ENCODE data around the gene PANK2. TPM values are rescaled to one million over a fixed set of nuclear protein-coding genes. Genes with fewer than 3 reads are reported as not detected.
"Not testable (repeated sequence)": the region's sequence is repeated elsewhere in the genome, so short reads cannot be mapped to it uniquely, and the experiment has no call there.

Gene PANK2
- total RNA-seq, 1 experiment from 2014 or later, result 39.1 TPM

DNA sequence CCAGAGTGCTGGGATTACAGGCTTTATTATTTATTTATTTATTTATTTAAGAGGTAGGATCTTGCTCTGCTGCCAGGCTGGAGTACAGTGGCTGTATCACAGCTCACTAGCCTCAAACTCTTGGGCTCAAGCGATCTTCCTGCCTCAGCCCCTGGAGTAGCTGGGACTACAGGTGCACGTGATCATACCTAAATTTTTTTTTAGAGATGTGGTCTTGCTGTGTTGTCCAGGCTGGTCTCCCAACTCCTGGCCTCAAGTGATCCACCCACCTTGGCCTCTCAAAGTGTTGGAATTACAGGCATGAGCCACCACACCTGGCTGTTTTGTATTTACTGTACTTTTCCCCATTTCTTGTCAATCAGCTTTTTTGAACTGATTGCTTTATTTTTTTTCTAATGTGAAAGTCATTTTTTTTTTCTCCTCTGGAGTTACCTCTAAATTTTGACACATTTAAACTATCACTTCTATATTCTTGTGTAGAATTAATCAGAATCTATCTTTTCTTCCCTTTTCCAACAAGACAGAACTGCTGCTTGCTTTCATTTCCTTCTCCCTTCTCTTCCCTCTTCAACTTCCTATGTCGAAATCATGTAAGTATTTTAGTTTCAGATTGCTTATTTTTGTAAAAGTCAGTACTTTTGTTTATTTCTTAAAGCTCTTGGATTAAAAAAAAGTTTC is 12.0 kb downstream of the PANK2 start:
- no peak for DNase-seq (ENCODE audit: low spot score)

DNA sequence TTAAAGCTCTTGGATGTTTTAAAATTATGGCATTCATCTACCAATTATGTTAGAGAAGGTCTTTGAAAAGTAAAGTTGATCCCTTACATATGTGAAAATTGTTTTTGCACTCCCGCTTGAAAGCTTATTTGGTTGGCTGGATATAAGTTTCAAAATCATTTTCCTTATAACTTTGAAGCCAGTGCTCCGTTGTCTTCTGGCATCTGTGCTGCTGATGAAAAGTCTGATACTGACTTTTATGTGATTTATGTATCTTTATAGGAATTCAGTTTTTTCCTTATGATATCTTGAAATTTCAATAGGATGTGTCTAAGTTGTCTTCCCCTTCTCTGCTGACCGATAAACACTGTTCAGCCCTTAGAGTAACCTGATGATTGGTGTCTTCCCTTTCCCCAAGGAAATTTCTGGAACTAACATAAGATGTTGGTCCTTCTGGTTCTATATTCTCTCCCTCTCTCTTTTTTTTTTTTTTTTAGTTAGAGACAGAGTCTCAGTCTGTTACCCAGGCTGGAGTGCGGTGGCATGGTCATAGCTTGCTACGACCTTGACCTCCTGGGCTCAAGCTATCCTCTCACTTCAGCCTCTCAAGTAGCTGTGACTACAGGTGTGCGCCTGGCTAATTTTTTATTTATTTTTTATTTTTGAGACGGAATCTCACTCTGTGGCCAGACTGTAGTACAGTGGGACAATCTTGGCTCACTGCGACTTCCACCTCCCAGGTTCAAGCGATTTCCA is 12.7 kb downstream of the PANK2 start:
- no peak for DNase-seq (ENCODE audit: low spot score)

DNA sequence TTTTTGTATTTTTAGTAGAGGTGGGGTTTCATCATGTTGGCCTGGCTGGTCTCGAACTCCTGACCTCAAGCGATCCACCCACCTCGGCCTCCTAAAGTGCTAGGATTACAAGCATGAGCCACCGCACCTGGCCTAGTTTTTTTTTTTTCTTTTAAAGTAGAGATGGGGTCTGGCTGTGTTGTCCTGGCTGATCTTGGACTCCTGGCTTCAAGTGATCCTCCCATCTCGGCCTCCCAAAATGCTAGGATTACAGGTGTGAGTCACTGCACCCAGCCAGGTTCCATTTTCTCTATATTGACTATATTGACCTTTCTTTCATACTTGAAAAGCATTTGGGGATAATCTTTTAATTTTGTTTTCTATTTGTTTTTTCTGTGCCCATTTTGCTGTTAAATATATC is 13.3 kb downstream of the PANK2 start:
- no peak for DNase-seq (ENCODE audit: low spot score)

DNA sequence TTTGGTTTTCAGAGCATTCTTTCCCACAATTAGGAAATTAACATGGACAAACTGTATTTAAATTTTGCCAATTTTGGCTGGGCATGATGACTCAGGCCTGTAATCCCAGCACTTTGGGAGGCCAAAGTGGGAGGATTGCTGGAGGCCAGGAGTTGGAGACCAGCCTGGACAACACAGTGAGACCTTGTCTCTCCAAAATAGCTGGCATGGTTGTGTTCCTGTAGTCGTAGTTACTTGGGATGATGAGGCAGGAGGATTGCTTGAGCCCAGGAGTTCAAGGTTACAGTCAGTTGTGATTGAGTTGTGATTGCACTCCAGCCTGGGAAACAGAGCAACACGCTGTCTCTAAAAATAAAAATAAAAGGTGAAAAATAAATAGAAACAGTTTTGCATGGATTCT is 15.0 kb downstream of the PANK2 start:
- no peak for DNase-seq (ENCODE audit: low spot score)

DNA sequence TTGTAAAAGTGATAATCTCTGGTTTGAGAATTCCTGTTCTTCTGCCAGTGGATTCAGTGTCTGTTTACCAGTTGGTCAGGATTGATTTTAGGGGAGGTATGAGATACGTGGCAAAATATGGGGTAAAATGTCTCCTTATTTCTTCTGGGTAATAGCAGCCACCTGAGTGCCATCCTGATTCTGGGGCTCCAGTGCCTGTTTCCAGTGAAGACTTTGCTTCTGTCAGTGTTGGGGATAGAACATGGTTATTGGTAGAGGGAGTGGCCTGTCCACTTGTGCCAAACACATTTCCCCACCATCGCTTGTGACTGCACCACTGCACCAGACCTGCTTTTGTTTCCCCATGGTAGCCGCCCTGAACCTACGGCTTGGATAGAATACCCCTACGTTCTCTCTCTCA is 15.7 kb downstream of the PANK2 start:
- no peak for DNase-seq (ENCODE audit: low spot score)

DNA sequence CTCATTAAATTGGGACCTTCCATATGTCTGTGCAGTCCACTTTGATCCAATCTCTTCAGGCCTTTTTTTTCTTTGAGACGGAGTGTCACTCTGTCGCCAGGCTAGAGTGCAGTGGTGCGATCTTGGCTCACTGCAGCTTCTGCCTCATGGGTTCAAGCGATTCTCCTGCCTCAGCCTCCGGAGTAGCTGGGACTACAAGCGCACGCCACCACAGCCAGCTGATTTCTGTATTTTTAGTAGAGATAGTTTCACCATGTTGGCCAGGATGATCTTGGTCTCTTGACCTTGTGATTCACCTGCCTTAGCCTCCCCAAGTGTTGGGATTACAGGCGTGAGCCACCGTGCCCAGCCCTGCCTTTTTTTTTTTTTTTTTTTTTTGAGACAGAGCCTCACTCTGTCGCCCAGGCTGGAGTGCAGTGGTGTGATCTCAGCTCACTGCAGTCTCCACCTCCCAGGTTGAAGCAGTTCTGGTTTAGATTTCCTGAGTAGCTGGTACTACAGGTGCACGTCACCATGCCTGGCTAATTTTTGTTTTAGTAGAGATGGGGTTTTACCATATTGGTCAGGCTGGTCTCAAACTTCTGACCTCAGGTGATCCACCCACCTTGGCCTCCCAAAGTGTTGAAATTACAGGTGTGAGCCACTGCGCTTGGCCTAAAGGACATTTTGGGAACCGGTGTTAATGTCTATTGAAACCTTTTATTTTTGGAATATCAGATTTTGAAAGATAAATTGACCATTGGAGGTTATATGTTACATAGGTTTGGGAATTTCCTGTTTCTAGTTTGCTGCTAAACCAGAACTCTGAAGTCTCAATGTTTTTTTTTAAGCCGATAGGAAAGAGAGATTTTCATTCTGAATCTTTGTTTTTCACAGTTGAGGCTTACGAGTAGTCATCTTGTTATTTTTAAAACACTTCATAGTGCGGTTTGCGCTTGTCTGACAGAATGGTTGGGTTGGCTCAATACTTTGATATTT is 17.8 kb downstream of the PANK2 start:
- not testable (repeated sequence) for DNase-seq (ENCODE audit: low spot score)

DNA sequence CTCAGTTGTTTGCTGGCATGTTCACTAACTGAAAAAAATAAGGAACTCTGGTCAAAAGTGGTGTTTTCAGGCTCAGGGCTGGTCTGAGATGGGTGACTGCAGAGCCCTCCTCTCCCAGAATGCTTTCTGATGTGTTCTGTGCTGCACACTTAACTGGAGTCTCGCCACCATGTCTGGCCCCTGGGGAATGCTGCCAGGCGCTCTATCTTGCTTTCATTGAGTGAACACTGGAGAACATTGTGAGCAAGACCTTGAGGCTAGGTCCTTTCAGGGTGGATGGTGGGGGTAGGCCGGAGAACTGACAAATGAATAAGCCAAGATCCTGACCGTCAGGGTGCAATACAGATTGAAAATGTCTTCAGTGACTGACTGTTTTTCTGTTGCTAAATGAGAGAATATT is 19.5 kb downstream of the PANK2 start:
- DNase-seq (ENCODE audit: low spot score), result no peak

DNA sequence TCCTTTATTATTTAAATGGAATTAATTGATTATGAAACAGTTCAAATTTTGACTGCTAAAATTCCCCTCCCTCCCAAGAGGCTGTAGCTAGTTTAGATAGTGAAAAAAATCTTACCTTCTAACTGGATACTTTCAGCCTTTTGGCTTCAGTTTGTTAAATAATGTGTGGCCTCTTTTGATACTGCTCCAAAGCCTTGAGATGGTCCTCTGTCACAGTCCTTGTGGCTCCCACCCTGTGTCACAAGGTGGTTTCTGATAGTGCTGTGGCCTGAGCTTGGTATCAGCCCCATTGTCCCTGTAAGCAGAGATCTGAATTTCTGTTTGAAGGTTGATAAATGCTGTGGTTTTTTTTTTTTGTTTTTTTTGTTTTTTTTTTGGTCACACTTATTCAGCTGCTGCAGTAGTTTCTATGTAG is 20.8 kb downstream of the PANK2 start:
- DNase-seq (ENCODE audit: low spot score), result no peak

DNA sequence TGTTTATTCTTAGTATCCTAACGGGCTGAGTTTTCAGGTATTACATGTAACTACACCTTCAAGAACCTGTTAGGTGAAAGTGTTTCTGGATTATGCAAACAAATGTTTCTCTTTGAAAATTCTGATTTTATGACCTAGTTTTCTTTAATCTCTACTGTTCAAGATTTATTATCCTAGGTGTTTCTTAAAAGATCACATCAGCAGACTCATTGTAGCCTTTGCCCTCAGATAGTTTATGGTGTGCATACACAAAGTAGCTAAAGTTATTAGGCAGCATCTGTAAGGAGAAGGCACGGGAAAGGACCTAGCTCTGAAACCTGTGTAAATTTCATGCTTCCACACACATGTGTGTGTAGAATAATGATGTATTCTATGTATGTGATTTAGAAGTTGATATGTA is 21.7 kb downstream of the PANK2 start:
- no peak for DNase-seq (ENCODE audit: low spot score)

DNA sequence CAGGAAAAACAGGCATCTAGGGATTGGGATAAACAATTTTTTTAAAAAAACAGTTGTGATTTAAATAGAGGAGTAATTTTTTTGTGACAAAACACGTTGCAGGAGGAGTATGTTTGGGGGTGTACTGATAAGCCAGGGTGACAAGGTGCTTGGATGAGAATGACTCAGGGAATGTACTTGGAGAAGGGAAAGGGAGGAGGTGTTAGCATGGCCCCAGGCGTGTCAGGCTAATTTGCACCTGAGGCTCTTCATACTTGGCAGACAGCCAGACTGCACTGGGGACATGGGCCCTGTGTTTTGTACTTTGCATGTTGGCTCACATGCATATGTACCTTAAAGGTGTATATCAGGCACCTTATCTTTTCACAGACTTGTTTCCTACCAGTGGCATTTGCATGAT is 22.8 kb downstream of the PANK2 start:
- DNase-seq (ENCODE audit: low spot score), result no peak

DNA sequence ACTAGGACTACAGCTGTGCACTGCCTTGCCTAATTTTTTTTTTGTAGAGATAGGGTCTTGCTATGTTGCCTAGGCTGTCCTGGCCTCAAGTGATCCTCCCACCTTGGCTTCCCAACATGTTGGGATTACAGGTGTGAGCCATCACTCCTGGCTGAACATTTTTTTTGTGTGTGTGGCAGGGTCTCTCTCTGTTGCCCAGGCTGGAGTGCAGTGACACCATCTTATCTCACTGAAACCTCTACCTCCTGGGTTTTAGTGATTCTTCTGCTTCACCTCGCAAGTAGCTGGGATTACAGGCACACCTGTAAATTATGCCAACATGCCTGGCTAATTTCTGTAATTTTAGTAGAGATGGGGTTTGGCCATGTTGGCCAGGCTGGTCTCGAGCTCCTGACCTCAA is 25.3 kb downstream of the PANK2 start:
- no peak for DNase-seq (ENCODE audit: low spot score)

DNA sequence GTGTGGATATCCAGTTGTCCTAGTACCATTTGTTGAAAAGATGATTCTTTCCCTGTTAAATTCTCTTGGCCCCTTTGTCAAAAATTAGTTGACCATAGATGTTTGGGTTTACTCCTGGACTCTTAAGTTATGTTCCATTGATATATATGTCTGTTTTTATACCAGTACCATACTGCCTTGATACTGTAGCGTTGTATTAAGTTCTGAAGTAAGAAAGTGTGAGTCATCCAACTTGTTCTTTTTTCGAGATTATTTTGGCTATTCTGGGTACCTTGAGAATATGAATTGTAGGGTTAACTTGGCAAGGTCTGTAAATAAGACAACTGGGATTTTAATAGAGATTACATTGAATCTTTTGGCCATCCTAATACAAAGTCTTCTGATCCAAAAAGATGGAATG is 26.5 kb downstream of the PANK2 start:
- no peak for DNase-seq (ENCODE audit: low spot score)

DNA sequence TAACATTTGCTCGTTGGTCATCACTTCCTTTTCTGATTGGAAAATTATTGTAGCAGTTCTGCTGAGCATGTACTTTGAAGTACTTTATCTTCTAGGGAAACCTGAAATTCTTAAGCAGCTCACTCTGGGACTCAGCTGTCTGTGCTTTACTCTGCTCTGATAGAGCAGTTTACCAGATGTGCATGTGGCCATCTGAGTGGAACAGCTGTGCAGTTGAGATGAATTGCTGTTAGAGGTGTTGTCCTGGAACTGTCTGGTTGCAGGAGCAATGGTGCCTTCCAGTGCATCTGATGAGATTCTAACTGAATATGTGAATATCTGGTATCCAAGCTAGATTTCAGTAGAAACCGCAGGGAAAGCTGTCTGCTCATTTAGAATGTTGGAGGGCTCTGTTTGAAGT is 27.2 kb downstream of the PANK2 start:
- no peak for DNase-seq (ENCODE audit: low spot score)

DNA sequence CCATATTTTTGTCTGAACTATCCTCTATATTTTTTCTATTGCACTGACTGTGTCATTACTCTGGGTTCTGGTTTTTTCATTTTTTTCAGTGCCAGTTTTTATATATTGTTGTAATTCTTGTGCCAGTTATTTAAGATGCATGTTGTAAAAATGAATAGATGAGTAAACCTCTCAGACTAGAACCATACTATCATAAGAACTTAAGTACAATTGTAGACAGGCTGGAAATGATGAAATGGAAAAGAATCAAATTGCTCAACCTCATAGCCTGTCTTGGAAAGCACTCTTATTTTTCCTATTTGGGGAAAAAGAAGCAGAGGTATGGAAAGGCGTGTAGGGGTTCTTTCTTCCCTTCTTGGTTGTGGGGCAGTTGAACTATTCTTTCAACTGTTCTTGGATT is 30.2 kb downstream of the PANK2 start:
- no peak for DNase-seq (ENCODE audit: low spot score)

DNA sequence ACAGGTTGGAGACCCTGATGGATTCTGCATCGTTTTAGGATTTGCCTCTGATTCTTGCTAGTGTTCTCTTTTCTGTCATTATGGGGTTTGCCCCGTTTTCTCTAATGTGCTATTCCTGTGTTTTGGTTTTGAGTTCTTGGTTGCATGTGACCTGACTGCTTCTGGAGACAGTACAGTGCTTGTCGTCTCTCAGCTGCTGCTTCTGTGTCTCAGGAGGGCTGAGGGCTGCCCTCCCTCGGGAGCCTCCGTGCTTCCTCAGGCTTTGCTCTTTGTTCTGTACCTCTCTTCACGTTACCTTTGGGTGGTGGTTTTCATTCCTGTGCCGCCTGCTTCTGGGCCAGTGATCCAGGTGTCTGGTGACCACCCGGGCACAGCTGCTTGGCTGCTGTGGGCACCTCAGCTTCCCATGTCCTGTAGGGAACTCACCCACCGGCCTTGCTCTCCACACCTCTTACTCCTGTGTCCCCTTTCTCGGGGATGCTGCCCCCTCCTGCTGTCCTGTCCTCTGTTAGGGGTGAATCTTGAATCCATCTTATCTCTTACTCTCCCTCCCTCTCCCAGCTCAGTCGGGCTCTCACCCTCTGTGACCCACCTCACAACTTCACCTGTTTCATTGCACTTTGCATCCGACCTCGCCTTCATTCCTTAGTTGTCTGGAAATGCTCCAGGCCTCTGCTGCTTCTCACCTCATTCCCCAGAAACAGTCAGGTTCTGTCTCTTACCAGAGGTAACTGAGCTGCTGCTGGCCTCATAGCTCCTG is 33.2 kb downstream of the PANK2 start:
- no peak for DNase-seq (ENCODE audit: low spot score)

DNA sequence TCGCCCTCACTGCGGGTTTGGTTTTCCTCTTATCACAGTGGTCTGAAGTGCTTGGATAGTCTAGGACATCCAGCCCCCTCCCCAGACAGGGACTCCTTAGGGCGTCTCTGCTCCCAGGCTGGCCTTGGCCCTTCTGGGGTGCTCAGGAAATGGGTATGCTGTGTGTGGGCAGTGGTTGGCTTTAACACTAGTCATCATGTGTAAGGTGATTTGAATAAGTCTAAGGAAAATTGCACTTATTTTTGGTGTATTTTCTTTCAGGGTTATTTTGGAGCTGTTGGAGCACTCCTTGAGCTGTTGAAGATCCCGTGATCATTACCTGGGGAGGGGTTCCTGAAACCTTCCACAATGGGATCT is 33.8 kb downstream of the PANK2 start:
- DNase-seq (ENCODE audit: low spot score), result no peak

DNA sequence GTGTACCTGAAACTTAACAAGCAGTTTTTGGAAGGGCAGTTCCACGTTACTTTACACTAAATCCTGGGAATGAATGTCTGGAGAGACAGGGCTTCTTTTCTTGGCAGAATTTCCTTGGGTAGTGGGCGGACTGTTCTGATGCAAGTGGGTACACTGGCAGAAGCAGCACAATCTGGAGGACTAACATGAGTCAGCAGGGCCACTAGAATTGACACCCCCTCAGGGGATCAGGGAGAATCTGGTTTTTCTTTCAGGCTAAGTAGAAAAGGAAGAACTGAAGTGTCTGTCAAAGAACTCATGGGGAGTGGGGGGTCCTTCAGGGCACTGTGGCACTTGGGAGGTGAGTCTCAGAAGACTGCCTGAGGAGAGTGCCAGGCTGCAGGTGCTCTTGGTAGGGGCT is 34.6 kb downstream of the PANK2 start:
- no peak for DNase-seq (ENCODE audit: low spot score)

DNA sequence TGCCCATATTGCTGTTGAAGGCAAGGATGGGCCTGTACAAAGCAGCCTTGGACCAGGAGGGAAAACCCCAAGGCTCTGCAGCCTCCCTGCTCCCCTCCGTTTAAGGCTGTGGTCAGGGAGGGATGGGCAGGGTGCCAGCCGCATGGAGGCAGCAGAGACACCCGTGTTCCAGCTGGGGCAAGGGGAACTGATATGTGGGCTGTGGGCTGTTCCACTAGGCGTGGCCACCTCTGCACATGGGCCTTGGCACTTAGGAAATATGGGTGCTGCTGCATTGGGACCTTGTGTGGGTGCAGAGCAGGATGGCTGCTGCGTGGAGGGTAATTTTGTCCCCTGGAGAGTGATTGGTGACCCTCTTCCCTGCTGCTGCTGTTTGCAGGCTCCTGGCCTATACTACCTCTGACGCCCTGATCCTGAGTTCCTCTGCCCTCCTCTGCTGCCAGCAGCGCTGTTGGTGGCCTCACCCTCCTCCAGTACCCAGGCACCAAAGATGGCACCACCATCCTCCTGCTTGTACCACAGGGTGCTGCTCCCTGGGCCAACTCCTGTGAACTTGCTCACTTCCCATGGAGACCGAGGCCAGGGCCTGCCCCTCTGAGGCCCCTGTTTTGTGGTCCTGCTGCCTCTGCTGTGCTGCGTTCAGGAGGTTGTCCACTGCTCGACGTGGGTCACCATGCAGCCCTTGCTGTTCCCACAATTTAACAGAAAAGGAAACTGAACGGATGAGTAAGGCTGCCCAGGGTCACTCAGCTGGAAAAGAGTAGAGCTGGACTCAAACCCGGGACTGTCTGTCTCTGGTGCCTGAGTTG is 35.3 kb downstream of the PANK2 start:
- no peak for DNase-seq (ENCODE audit: low spot score)

DNA sequence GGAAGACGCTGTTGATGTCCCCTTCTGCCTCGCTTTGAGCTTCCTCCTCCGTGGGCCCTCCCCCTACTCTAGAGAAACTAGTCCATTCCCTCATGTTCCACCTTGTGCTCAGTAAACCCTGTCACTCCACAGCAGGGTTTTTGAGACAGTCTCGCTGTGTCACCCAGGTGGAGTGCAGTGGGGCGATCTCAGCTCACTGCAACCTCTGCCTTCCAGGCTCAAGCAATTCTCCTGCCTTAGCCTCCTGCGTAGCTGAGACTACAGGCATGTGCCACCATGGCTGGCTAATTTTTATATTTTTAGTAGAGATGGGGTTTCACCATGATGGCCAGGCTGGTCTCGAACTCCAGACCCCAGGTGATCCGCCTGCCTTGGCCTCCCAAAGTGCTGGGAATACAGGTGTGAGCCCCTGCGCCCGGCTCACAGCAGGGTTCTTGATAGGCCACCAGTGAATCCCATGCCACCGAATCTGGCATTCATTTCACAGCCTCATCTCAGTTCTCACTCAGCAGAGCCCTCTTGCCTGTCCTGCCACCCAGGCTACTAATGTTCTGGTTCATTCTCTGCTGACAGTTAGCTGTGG is 36.0 kb downstream of the PANK2 start:
- no peak for DNase-seq (ENCODE audit: low spot score)

DNA sequence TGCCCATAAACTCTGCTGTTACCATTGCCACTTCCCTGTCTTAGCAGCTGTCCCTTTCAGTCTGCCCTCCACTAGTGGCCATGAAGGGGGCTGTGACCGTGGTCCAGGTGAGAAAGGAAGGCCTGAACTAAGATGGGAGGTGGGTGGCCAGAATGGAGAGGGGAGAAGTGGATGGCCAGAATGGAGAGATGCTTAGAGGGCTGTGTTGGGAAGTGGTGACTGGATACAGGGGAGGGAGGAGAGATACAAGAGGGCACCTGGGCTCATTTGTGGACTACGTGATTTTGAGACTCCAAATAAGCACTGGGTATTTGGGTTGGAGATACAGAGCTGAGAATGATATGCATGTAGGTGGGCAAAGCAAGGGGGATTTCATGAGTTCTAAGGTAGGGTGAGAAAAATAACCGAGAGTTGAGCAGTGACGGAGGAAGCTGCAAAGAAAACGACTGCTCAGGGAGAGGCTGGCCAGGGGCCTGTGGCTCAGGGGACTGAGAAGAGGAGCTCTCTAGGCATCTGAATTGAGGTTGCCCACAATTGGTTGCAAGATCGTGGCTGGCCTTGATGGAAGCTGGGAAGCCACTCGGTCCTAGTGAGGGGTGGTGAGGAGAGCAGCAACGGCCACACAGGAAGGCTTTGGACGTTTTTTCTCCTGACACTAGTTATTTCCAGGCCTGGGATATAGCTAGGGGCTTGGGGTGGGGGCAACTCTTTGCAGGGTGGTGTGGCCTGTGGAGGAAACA is 36.9 kb downstream of the PANK2 start:
- no peak for DNase-seq (ENCODE audit: low spot score)

Data from HT-29 (cell line).